HG03442 (cell line): Measurements from ENCODE around the gene SEC22C.

Experiments
- ATAC-seq: cut with Tn5 transposase; IDR thresholded peaks from one replicate; pipeline ENCODE4 v1.9.1; 2021; ENCODE audit warnings: mild to moderate bottlenecking, moderate library complexity; ENCODE audit not compliant: unreplicated experiment

Gene SEC22C

DNA sequence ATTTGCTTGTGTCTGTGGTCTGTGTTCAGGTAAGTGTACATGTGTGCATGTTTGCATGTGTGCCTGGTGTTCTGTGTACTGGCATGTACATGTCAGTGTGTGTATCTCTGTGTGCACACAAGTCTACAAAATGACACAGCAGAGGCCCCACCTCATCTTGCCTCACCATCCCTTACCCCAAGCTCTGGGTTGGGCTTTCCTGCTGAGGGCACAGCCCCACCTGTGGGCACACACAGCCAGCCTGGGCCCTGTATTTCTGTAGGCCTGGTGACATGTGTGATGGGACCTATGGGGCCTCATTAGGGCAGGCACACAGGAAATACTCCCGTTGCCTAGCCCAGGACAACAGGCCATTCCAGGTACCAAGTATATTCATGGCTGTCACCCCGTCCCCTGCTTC, 65.8 kb downstream of the SEC22C start:
- ATAC-seq: no peak

DNA sequence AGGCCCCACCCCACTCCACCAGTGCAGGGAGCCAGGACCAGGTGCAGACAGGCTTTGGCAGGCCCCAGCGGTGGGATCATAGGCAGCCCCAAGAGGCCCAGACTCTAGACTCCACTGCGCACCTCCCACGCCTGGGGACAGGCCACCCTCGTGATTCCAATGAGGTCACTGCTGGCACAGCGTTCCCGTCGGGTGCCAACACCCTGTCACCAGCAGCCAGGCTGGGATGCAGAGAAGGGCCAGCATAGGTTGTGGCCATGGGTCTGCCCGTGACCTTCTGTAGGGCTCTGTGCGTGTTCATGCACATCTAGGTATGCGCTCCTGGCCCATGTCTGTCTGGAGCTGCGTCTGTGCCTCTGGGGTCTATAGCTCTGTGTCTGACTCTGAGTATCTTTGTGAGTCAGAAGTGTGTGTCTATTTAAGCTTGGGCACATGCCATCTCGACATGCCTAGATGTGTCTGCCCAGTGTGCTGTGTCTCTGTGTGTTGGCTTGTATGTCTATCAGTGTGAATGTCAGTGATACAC, 66.3 kb downstream of the SEC22C start:
- no peak for ATAC-seq

DNA sequence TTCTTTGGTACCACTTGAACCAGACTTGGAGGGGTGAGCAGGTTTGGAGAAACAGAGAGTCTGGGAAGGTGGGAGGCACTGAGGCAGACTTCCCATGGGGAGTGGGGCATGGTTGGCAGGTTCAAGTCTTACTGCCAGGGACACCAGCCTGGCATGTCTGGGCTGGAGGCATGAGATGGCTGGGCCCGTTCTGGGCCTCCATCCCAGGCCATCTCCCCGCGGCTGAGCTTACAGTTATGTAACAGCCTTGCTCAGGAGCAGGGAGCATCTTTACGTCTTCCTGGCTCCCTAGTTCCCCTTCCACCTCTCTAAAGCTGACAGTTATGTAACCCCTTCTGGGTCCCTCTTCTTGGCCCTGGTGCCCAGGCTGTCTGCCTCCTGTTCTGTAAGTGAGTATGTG, 66.9 kb downstream of the SEC22C start:
- no peak for ATAC-seq

DNA sequence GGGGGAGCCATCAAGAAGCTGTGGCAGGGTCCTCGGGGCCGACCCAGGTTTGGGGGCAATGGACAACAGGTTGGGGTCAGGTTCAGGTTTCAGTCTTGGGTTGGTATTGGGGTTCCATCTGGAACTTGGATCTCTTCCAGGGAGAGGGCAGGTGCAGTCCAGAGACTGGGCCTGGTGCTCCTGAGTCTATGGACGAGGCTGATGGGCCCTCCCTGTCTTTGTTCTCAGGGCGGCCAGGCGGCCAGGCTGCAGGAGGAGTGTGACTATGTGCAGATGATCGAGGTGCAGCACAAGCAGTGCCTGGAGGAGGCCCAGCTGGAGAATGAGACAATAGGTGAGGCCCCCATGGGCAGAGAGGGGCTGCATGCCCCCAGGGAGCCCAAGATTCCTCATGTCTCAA, 68.2 kb downstream of the SEC22C start:
- no peak for ATAC-seq

DNA sequence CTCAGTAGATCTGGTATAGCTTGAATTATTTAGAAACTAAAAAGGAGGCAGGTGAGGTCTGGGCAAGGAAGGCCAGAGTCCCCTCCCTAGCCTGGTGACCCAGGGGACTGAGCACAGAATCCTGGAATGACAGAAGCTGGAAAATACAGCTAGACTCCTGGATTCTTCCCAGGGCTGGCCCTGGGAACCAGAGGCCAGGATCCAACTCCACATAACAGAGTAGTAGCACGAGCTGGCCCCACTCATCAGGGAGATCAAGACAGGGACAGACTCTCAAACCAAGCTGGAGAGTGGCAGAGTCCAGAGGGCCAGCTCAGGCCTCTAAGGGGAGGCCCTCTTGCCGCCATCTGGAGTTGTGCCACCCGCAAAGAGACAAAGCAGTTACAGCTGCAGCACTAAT, 68.6 kb downstream of the SEC22C start:
- ATAC-seq: no peak

DNA sequence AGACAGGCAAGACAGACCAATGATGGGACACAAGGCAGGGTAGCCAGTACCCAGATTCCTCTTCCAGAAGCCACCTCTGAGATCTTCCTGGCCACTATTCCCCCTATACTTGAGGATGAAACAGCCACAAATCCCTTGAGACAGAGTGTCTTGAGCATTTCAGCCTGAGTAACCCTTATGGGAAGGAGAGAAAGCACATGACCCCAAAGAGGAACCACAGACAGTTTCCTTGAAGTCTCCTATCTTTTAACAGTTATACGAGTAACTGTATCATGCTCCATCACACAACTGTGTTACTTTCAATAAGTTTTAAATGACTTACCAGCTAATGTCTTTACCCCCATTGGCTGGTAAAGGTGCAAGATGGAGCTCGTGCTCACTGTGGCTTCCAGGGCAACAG, 70.0 kb downstream of the SEC22C start:
- ATAC-seq: no peak

DNA sequence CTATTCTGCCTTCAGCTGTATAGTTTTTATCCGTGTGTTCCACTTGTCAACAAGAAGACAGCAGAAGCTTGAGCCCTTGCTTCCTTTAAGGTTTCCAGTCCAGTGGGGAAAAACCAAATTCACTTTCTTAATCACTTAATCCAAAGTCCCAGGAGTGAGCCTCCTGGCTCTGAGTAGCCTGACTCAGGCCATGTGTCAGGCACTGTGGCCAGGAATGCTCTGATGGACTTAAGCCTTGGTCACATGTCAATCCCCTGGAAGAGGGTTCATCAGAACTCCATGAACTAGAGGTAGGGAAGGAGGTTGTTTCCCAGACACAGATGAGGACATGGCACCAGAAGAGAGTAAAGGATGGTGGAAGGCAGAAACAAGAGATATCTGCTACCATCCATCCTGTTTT, 70.6 kb downstream of the SEC22C start:
- no peak for ATAC-seq

DNA sequence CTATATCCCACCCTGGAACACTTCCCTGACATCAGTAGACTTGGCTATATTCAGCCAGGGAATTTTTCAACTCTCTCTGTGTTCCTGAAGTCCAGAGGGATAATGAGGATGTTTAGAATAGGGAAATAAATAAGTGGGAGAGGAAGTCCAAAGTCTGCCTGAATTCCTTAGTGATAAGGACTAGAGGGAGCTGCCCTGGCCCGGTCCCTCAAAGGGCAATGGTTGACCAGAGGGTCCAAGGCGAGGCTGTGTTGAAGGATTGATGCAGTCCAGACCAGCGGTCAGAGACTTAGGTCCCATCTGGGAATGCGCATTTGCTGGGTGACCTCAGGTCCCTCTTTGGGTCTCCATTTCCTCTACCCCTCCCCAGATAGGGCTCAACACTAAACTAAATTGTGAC, 71.4 kb downstream of the SEC22C start:
- no peak for ATAC-seq

DNA sequence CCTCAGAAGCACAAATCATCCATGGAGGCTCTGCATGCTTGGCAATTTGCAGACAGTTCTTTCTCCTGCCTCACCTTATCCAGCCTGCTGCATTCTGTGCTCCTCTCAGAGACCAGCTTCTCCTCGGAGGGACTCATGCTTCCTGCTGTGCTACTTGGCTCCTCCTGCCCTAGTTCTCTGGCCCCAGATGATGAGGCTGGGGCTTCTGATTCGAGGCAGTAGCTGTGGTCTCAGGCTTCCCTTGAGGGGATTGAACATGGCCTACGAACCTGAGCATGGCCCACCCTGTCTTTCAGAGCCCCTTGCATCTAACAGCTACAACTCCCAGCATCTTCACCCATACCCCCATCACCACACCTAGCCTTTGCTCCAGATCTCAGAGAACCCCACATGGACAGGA, 72.7 kb downstream of the SEC22C start:
- no peak for ATAC-seq

DNA sequence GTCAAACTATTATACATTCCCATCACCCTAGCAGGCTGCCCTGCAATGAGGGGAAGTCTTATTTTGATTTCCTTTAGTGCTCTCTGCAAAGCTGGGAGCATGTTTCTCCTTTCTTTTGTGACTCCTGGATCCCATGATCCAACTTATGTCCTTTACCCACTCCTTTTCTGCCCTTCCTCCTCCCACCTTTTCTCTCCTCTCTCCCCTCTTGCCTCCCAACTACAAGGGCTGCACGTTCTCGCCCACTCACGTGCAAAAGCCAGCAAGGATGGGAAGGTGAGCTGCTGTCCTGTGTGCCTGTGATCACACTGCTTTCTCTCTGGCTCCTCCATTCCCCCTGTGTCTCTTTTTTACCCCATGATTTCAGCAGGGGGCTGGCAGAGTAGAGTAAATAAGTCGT, 73.2 kb downstream of the SEC22C start:
- ATAC-seq: no peak

DNA sequence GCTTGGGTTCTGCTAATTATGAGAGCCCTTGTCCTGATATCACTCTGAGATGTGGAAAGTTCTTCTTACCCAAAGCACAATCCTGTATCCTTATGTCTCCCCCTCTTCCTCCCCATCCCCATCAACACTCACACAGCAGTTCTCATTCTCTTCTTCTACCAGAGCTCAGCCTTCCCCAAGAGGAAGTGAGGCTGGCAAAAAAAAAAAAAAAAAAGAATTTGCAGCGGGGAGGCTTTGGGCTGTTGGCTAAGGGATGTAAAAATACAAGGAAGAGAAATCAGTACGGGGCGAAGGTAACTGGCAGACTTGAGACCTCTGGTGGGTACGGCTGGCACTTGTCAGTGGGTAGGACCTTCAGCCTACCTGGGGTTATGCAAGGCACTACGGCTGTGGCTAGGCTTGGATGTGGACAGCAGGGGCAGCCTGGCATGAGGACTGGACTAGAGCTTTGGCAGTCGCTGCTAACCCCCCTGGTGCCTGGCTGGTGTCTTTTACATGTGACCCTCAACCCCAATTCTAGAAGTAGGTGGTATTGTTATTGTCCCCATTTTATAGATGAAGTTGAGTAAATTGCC, 73.9 kb downstream of the SEC22C start:
- ATAC-seq: no peak

DNA sequence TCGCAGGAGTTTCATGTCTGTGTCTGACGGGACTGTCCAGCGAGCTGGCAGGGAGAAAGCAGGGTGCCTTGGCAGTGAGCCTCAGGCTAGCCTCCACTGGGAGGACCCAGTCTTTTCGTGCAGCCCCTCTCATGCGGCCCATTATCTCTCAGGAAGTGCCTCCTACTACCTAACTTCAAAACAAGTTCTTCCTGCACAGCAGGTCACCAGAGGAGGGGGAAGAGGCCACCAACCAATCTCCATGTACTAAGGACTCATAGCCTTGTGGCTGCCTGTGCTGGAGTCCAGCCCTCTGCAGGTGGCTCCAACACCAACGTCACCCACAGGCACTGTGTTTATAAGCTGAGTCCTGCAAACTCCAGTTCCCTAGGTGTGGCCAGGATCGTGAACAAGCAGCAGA, 74.5 kb downstream of the SEC22C start:
- ATAC-seq: no peak

DNA sequence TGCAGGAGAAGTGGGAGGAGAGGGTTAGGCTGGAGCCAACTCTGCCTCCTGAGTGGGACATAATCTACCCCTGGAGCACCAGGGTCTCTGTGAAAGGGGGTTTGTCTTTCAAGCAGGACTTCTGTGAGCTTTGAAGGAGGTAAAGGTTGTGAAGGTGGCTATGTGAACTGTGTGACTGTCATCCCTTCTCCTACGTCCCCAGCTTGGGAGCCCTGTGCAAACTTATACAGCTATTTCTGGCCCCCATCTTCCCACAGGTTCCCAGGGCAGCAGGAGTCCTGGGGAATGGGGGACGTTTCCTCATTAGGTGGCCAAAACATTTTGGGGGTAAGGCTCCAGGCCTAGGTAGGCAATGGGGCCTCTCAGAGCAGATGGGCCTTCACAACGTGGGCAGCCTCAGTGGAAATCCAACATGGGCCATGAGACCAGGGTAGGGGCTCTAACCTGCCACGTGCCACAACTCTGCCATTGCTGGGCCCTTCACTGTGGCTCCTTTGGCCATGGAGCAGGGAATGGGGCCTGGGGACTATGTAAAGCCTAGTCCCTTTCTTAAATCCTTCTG, 75.8 kb downstream of the SEC22C start:
- ATAC-seq: no peak

DNA sequence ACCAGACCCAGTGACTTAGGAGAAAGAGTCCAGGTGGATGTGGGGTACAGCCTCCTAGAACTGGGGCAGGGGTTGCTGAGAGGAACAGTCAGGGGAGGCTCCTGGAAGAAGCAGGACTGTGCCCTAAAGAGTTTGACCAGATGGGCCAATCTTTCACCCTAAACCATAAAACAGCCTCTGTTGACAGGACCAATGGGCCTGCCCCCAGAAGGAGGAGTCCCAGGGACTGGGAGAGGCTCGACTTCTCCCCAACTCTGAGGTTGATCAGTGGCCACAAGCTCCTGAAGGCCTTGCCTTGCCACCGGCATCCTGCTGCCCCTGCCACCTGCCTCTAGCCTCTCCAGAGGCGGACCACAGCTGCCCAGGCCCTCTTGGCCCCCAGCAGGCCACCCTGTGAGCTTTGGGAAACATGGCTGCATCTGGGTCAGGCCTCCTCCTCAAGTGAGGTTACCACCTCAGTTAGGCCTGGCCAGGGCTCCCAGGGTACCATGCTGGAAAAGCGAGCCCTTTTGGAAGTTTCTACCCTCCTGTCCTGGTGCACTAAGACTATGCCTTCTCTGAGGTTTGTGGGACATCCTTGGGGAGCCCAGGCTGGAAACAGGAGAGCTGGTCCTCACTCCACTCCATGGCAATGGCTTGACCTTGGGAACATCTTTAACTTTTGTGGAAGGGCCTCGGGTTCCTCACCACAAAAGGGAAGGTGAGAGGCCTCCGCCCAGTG, 76.5 kb downstream of the SEC22C start:
- ATAC-seq: no peak

DNA sequence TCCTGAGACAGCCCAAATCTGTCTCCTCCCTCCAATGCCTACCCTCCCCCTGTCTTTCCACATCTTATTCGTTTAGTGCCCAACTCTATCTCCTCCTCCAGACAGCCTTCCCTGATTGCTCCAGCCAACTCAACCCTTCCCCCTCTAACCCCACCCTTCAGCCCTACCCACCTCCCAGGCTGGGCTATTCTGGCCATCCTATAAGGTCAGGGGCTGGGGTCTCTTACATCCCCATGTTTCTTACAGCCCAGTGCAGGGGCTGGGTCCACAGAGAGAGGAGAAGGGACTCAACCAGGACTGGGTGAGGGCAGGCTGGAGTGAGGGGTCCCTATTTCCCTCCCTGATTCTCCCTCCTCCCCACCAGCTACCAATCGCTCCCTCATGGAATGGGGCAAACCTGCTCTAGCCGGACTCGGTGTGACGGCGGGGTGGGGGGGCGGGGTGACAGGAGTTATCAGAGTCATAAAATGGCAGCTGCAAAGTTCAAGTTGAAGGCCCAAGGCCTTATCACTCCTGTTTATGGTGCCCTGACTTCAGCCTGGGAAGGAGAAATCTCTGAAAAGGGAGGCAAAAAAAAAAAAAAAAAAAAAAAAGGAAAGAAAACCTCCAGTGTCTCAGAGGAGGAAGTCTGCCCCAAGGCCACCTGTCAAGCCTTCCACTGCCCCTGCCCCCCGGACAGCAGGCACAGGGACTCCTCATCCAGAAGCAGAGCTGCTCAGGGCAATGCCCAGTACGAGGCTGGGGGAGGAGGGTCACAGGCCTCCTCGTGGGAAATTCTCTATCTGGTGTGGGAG, 77.2 kb downstream of the SEC22C start:
- ATAC-seq: no peak

DNA sequence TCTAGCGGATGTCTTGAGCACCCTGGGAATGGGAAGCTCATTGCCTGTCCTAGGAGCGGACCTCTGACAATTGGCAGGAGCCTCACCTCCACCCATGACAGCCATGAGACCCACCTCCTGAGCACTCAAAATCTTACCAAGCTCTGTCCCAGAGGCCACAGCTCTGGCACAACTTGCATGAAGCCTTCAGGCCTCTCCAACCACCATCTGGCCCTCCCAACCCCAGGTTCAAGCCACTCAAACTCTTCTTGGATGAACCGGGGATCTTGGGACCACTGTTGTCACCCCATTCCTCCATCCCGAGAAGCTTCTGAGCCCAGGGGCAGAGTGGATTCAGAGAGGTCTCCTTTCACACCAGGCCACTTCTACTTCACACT, 77.8 kb downstream of the SEC22C start:
- ATAC-seq: no peak

DNA sequence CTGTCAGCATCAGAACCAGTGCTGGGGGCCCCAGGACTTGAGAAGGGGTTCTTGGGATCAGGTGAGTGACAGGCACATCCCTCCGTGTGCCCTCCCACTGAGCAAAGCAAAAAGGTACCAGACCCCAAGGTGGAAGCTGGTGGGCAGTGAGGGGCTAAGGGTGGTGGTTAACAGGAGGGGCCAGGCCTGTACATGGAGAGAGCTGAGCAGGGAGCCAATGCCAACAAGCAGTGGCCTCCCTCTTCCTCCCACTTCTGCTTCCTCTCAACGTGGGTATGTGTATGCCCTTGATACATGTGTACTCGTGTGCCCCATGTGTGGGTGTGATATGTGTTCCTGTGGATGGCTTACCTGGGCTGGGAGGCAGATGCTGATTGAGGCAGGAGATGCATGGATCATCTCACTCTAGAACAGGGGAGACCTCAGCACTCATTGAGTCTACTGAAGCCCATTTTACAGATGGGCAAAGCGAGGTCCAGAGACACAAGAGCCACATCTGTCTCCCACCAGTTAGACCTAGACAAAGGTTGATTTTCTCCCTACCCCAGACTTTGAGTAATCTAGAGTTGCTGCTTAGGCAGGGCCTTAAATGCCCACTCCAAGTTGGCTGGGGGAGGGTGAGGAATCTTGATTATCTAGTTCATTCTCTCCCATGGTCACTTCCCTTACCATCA, 78.4 kb downstream of the SEC22C start:
- no peak for ATAC-seq

DNA sequence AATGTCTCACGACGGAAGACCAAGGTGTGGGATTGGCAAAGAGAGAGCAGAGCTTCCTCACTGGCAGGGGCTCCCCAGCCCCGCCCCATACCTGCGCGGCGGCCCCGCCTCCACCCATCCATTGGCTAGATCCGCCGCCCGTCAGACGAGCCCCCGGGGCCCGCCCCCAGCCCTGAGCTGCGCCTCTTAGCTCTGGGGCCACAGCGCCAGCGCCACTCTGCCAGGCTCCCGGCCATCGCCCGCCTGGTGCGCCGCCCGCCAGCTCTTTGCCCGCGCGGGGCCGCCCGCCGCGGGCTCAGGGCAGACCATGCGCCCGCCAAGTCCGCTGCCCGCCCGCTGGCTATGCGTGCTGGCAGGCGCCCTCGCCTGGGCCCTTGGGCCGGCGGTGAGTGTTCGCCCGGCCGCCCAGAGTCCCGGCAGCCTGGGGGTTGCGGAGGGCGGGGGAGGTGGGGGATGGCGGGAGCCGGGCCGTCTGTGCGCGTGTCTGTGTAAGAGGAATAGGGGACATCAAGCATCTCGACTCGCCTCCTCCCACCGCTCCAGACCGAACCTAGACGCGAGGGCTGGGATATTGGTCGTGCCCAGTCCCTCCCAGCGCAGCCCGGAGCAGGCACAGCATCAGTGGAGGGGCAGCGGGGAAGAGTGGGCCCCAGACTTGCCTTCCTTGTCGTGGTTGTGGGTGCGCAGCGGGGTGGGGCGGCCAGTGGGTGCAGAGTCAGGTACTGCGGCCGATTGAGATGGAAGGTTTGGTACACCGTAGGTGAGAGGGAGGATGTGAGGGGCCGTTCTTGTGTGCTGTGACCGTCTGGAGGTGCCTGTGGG, 79.1 kb downstream of the SEC22C start, which contains the start of gene VIPR1:
TSS of gene VIPR1 (plus strand) at position 215 of the 822 bp plus-strand sequence. CDS start at position 308, 93 bp downstream.
- ATAC-seq: peak; percentile 88

DNA sequence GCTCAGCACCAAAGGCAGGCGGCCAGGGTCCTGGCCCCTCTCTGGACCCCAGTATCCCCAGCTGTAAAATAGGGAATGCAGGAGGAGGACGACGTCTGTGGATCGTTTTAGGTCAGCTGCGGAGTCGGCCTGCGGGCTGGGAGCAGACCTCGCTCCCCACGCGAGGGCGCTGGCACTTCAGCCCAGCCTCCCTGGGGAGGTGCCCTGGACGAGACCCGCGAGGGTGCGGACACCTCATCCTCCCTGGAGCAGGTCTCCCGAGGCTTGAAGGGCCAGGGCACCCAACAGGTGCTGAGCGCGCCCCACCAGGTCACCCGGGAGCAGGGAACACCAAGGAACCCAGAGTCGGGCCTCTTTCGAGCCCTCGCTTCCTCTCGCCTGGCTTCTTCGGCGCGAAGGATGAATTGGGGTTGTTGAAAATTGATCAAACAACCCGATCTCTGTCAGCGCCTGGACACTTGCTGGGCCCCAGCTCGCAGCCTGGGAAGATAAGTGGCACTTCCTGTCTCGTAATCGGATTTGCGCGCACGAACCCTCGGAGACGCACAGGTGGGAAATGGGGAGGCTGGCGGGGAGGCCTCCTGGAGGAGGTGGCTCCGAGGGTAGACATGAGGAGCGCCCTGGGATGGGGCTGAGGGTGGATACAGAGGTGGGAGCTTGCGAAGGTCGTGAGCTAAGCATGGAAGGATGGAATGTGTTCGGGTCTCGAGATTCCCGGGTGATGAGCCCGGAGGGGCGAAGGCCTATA, 79.9 kb downstream of the SEC22C start:
- no peak for ATAC-seq

DNA sequence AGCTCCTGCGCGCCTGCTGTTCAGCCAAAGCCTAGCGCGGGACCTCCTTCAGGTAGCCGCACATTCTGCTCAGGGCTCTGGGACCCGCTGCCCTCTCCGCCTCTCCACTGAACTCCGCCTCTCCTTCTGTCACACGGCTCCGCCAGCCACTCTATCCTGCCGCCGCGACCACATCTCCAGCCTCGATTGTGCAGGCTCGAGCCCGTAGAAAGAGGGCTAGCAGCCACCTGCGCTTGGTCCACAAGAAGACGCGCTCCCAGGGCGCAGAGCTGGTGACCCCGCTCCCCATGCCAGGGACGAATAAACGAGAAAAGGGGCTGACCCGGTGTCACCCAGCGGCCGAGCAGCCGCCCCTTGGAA, 80.5 kb downstream of the SEC22C start:
- no peak for ATAC-seq
